HG03469 (cell line): ENCODE results near the gene SC5D.

ENCODE experiments used
- ATAC-seq: cut with Tn5 transposase; IDR thresholded peaks from one replicate; pipeline ENCODE4 v1.9.1; 2021; ENCODE audit warnings: mild to moderate bottlenecking, moderate library complexity, moderate number of reproducible peaks; ENCODE audit not compliant: unreplicated experiment

The SC5D gene

DNA sequence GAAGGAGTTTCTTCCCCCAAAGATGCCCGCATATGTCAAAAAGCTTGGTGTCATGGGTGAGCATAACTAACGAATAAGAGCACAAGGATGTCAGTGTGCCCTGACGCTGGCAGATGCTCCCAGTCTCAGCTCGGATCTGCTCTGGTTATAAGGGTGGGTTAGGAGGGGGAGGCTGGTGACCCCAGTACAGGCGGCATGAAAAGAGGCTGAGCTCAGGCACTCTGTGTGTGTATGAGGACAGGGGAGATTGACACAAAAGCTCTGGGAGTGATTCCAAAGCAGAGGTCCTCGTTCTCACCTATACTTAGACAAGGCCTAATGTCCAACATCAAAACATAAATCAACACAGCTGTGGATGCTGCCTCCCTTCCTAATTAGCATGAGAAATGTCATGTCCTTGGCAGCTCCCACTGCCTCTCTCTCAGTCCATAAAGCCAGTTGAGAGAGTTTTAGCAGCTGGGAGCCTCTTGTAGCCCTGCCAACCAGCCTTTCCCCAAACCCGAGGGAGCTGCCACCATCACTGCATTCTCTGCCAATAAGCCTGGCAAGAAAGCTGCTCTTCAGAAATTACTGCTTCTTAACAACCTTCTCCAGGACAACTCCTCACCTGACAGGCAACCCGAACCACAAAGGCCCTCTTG lies 59.8 kb downstream of the SC5D start:
- ATAC-seq = no peak

DNA sequence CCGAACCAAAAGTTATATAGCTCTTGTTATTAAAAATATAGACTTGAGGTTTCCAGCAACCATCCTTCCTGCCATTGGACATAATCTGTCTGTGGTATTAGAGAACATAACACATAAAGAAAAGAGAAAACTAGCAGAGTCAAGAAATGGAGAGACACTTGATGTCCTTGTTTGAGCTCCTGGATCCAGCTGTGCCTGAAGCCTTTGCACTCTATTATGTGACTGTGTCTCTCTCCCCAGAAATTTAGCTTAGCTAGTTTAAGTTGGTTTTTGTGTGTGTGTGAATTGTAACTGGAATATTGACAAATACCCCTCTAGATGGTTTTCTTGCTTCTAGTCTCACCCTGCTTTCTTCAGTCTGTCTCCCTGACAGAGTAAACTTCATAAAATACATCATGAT lies 61.6 kb downstream of the SC5D start:
- no peak for ATAC-seq

DNA sequence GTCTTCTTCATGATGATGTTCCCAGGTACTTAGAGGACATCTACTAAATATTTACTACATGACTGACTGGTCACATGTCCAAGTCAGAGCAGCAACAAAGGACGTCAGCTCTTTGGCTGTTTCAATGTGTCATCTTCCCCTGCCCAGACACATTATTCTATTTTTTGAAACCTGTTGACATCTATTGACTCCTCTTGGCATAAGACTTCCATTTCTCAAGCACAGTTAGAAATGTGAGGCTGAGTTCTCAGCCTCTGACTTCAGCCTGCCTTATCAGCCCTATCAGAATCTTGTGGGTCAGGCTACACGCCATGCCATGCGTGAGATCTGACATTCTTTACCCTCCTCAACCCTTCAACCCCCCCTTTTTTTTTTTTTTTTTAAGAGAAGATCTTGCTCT lies 63.8 kb downstream of the SC5D start:
- ATAC-seq = no peak
